ENCODE data around the gene C5orf15. TPM values are rescaled to one million over a fixed set of nuclear protein-coding genes. Genes with fewer than 3 reads are reported as not detected.

The C5orf15 gene
- polyA plus RNA-seq, 1 donor from 2014 or later: 72.3 TPM

GRCh38 chr5:133918316-133918715 lies 50.1 kb downstream of the C5orf15 start:
- Histone ChIP-seq H4K20me1 (ENCODE audit: insufficient read depth) (no peaks in the 10 kb centered on the region), H3K9me2 (ENCODE audit: insufficient read depth, low read length) (no peaks in the 10 kb centered on the region), H3K9ac (ENCODE audit: low read length) (no peak overlapping the region), H3K27me3 (ENCODE audit: insufficient read depth, low read depth, low read length) (no peaks in the 10 kb centered on the region), H3K27ac (ENCODE audit: low read length) (no peak overlapping the region), H3K79me2 (replicated peaks; ENCODE audit: insufficient read depth, low read length) (no peaks in the 10 kb centered on the region), H3K9me3 (ENCODE audit: low read length) (no peaks in the 10 kb centered on the region), H3K4me3 (ENCODE audit: low read length) (no peak overlapping the region), H2AFZ (ENCODE audit: low read depth, low read length) (no peak overlapping the region), H3F3A (ENCODE audit: insufficient read depth, low read length, poor library complexity, severe bottlenecking) (no peaks in the 10 kb centered on the region), H3K36me3 (ENCODE audit: insufficient read depth, low read length) (no peaks in the 10 kb centered on the region), H3K4me2 (ENCODE audit: low read length) (no peak overlapping the region)
- TF ChIP-seq POLR2AphosphoS5 (IDR thresholded peaks at IDR 0.05): no peak

- Histone ChIP-seq H2AFZ (ENCODE audit: low read depth, low read length) (no peak overlapping the region), H3K9me3 (ENCODE audit: low read length) (no peaks in the 10 kb centered on the region), H3K36me3 (ENCODE audit: insufficient read depth, low read length) (no peaks in the 10 kb centered on the region), H3K79me2 (replicated peaks; ENCODE audit: insufficient read depth, low read length) (no peaks in the 10 kb centered on the region), H3K27me3 (ENCODE audit: insufficient read depth, low read depth, low read length) (no peaks in the 10 kb centered on the region), H3K27ac (ENCODE audit: low read length) (no peak overlapping the region), H4K20me1 (ENCODE audit: insufficient read depth) (no peaks in the 10 kb centered on the region), H3K4me3 (ENCODE audit: low read length) (no peak overlapping the region), H3F3A (ENCODE audit: insufficient read depth, low read length, poor library complexity, severe bottlenecking) (no peaks in the 10 kb centered on the region), H3K4me2 (ENCODE audit: low read length) (no peak overlapping the region), H3K9ac (ENCODE audit: low read length) (no peak overlapping the region), H3K9me2 (ENCODE audit: insufficient read depth, low read length) (no peaks in the 10 kb centered on the region)
- TF ChIP-seq SMC3 (conservative IDR thresholded peaks at IDR 0.05; ENCODE audit: poor library complexity) (no peak), RAD21 (conservative IDR thresholded peaks at IDR 0.05) (no peak), TAF1 (IDR thresholded peaks at IDR 0.05; ENCODE audit: low read depth) (no peak), EP300 (conservative IDR thresholded peaks at IDR 0.05; ENCODE audit: poor library complexity, severe bottlenecking) (no peak), EZH2 (IDR thresholded peaks at IDR 0.05; ENCODE audit: borderline replicate concordance, insufficient read depth, low read length, poor library complexity, severe bottlenecking) (no peak), CTCF (IDR thresholded peaks at IDR 0.05; ENCODE audit: poor library complexity, severe bottlenecking) (no peak), MXI1 (conservative IDR thresholded peaks at IDR 0.05; ENCODE audit: poor library complexity, severe bottlenecking) (no peak), POLR2AphosphoS5 (IDR thresholded peaks at IDR 0.05) (no peak)
Observed at GRCh38 chr5:133917785-133918184, 50.6 kb downstream of the C5orf15 start.

- TF ChIP-seq EZH2 (IDR thresholded peaks at IDR 0.05; ENCODE audit: borderline replicate concordance, insufficient read depth, low read length, poor library complexity, severe bottlenecking): no peak
- TF ChIP-seq CTCF (IDR thresholded peaks at IDR 0.05; ENCODE audit: poor library complexity, severe bottlenecking): no peak
- TF ChIP-seq SMC3 (conservative IDR thresholded peaks at IDR 0.05; ENCODE audit: poor library complexity): no peak
- no peak for TF ChIP-seq TAF1 (IDR thresholded peaks at IDR 0.05; ENCODE audit: low read depth)
- no peak for TF ChIP-seq EP300 (conservative IDR thresholded peaks at IDR 0.05; ENCODE audit: poor library complexity, severe bottlenecking)
- TF ChIP-seq POLR2AphosphoS5 (IDR thresholded peaks at IDR 0.05): no peak
- Histone ChIP-seq H3F3A (ENCODE audit: insufficient read depth, low read length, poor library complexity, severe bottlenecking) (no peaks in the 10 kb centered on the region), H3K27ac (ENCODE audit: low read length) (no peak overlapping the region)
Observed at GRCh38 chr5:133916914-133917313, 51.5 kb downstream of the C5orf15 start.

More at GRCh38 chr5:133916914-133917313, 51.5 kb downstream of the C5orf15 start:
- Histone ChIP-seq H3K4me3 (ENCODE audit: low read length) (no peak overlapping the region), H3K79me2 (replicated peaks; ENCODE audit: insufficient read depth, low read length) (no peaks in the 10 kb centered on the region), H2AFZ (ENCODE audit: low read depth, low read length) (no peak overlapping the region), H3K9me3 (ENCODE audit: low read length) (no peaks in the 10 kb centered on the region), H3K4me2 (ENCODE audit: low read length) (no peak overlapping the region), H3K9me2 (ENCODE audit: insufficient read depth, low read length) (no peaks in the 10 kb centered on the region), H3K27me3 (ENCODE audit: insufficient read depth, low read depth, low read length) (no peaks in the 10 kb centered on the region), H3K36me3 (ENCODE audit: insufficient read depth, low read length) (no peaks in the 10 kb centered on the region), H3K9ac (ENCODE audit: low read length) (no peak overlapping the region), H4K20me1 (ENCODE audit: insufficient read depth) (no peaks in the 10 kb centered on the region)
